Pulmonary artery endothelial cell (primary cell): ENCODE data around the gene PPP1R36. TPM values are rescaled to one million over a fixed set of nuclear protein-coding genes. Genes with fewer than 3 reads are reported as not detected.
"Not testable (repeated sequence)": the region's sequence is repeated elsewhere in the genome, so short reads cannot be mapped to it uniquely, and the experiment has no call there.

Source experiments
- DNase-seq: peaks from one replicate; pipeline ENCODE4 v3.0.0-alpha.2; 2011; ENCODE audit warnings: low read depth, low spot score
- total RNA-seq: library from RNA; depleted of rRNA; stranded (reverse); fragments of >200 nt; gene quantifications from 2 replicates; pipeline ENCODE4 v1.2.3, GENCODE V29; 2014

The PPP1R36 gene
- 0.35 and 0.73 TPM in 2 replicates for total RNA-seq

- DNase-seq = no peak
These were observed at the start of gene PPP1R36 for GRCh38 chr14:64549791-64550620. TSS of gene PPP1R36 (plus strand) at chr14:64549961. CDS start at chr14:64549998, 37 bp downstream.

DNA sequence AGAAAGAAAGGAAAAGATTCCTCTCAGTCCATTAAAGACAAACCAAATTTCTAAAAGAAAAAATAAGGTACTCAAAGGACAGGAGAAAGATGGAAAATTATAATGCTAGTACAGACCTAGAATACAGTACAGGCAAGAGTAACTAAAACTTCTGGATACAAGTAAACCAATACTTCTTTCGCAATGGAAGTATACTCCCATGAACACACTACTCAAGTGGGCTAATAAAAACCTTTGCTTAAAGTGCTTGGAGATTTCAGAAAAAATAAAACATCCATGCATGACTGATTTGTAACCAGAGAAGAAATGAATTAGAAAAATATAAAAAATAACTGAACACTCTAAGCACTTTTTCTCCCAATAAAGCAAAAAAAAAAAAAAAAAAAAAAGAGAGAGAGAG lies 49.7 kb upstream of the PPP1R36 start:
- DNase-seq = no peak

DNA sequence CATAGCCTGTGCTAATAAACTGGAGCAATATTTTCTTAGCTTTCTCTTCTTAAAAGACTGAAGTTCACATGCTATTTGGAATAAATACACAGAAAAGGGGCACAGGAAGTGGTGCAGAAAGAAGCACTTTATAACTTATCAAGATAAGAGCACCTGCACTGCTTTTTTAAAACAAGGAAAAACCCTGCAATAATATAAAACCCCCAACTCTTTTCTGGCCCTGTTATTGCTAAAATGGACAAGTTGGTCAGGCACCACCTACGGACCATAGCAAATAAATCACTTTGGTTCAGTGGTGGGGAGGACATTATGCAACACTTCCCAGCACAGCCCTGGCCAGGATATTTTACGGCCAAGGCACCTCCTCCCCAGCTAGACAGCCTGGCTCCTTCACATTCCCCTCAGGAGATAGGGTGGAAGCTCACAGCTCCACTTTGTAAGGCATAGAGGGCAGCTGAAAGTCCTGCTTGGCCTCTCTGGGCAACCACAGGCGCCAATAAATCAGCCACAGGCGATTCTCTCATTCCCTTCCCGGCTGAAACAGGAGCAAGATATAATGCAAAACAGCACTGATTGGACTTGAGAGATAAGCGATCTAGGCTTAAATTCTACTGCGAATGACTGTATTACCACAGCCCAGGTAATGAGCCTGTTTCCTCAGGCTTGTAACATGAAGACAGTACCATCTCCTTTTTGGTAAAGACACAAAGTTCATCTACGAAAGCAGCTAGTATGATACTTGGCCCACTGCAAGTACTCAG lies 48.2 kb upstream of the PPP1R36 start:
- DNase-seq = no peak

DNA sequence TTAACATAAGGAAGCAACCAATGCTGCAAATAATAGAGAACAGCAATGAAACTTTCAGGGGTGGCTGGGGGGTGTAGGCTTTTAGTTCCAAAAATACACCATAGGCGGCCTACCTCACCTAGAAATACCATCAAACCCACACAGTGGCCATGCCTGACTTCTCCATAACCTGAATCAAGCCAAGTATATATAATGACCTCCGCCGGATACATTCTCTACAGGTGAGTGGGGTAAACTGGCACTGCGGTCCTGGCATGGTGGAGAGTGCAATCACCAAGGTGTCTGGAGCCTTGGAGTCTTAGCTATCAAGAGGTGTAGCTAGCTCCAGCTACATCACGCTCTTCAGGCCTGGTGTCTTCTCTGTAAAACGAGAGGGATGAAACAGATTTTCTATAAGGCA lies 47.3 kb upstream of the PPP1R36 start:
- no peak for DNase-seq

DNA sequence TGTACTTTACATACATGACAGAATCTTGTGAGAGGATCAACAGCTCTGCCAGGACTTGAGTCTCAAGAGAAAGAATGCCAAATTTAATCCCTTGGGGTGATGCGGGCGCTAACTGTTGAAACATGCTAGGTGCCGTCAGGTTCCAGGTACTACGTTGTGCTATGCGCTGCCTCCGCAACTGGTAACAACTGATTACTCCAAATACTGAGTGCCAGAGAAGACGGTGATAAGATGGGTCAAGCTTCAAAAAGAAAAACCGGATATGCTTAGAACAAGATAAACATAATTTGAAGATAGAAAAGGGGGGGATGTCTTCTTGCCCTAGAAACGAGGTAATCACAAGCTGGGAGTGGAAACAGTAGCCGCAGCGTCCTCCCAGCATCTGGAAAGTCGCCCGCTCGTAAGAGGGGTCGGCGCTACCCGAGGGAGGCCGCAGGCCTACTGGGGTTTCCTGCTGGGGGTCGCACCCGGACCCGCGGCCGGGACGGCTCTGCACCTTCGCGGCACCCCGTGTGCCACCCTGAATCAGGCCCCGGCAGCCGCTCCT lies 46.8 kb upstream of the PPP1R36 start:
- no peak for DNase-seq

DNA sequence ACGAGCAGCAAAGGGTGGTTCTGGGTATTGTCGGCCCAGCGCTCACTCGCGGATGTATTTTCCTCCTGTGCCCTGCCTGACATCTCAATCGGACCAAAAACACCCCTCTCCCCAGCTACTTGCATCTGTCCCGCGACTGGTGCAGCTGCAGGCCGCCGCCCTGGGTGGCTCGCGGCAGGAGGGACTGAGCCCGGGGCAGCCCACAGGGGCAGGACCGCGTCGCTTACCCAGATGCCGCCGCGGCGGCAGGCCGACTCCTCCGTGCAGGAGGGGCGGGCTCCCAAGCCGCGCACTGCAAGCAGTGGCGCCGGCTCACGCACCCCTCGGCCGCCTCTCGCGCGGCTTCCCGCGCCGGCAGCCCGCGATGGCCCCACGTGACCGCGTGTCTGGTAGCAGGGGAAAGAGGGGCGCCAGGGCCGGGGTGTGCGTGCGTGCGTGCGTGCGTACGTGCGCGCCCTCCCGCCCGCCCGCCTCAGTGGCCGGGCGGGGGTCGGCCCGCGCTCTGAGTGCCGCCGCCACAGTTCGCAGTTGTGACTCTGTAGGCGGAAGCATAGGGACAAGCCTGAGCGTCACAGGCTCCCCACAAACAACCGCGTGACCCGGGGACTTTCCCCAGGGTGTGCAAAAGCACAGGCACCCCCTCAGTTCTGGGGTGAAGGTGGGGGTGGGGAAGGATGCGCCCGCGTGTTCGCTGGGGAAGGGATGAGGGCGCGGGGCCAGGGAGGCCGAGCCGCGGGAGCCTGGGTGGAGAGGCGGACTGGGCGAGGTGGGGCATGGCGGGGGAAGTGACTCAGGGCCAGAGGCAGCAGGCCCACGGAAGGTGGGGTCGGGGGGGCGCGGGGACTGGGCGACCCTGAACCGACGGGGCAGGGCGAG lies 46.1 kb upstream of the PPP1R36 start, which contains the start of gene ZBTB25:
Gene ZBTB25, minus strand, starts transcription at position 405 of the 876 bp plus-strand sequence. CDS start 13,305 bp downstream, outside the sequence.
- peak; percentile 82 for DNase-seq

DNA sequence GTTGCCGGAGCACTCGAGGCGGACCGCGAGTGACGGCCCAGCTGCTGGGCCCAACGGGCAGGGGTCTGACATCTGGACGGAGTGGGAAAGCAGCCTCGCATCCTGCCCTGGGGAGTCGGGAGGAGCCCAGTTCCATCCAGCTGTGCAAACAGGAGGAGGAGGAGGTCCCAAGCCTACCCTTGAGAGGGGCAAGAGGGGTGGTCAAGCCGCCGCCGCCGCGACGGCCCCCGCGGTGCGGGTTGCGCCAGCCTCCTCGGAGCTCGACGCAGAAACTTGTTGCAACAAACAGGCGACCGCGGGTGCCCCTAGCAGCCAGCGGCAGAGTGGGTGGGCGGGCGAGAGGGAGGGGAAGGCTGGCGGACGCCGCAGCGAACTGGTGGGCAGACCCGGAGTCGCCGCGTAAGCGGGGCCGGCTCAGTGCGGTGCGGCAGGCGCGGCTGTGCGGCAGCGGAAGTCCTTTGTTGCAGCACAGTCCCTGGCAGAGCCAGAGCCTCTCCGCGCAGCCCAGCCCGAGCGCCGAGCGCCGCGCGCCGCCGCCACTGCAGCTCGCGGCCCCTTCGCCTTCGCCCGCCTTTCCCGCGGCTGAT lies 45.4 kb upstream of the PPP1R36 start, which contains the start of gene ZBTB1:
Gene ZBTB1, plus strand, starts transcription at position 461 of the 587 bp plus-strand sequence. CDS start 16,735 bp downstream, outside the sequence.
- DNase-seq = peak; percentile 62

GRCh38 chr14:64504897-64505794 lies 44.6 kb upstream of the PPP1R36 start:
- peak; percentile 53 for DNase-seq

- no peak for DNase-seq
These were observed 43.0 kb upstream of the PPP1R36 start for GRCh38 chr14:64506721-64507120.

DNA sequence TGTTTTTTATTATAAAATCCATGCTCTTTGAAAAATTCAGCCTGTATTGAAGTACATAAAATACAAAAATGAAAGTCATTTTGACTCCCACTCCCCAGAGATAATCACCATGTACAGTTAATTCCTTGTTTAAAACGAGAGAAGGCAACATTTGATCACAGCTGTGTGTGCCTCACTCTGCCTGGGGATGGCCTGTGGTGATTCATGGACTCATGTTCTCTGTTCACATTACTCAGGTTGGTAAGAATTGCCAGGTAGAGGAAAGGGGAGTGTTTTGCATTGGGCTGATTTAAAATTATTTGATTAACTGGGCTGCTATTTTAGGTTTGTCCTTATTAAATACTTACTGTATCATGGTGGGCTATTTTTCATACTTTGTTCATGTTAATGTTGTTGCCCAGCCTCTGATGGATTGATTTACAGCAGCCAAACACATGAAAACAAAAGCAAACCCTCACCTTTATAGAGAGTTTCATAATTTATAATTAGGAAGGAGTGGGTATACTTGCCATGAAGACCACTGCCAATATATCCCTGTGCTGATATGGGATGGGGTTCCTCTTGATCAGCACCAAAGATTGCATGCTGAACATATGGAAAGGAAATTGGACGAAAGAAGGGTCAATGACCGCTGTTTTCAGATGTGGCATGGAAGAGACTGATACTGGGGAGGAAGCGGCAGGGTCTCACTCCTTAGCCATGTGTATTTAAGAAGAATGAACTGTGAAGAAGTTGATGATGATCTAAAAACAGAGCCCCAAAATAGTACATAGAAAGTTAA lies 42.2 kb upstream of the PPP1R36 start:
- no peak for DNase-seq

- DNase-seq = no peak
These were observed 41.5 kb upstream of the PPP1R36 start for GRCh38 chr14:64508215-64508776.

- DNase-seq = no peak
These were observed 40.7 kb upstream of the PPP1R36 start for GRCh38 chr14:64509036-64509435.

DNA sequence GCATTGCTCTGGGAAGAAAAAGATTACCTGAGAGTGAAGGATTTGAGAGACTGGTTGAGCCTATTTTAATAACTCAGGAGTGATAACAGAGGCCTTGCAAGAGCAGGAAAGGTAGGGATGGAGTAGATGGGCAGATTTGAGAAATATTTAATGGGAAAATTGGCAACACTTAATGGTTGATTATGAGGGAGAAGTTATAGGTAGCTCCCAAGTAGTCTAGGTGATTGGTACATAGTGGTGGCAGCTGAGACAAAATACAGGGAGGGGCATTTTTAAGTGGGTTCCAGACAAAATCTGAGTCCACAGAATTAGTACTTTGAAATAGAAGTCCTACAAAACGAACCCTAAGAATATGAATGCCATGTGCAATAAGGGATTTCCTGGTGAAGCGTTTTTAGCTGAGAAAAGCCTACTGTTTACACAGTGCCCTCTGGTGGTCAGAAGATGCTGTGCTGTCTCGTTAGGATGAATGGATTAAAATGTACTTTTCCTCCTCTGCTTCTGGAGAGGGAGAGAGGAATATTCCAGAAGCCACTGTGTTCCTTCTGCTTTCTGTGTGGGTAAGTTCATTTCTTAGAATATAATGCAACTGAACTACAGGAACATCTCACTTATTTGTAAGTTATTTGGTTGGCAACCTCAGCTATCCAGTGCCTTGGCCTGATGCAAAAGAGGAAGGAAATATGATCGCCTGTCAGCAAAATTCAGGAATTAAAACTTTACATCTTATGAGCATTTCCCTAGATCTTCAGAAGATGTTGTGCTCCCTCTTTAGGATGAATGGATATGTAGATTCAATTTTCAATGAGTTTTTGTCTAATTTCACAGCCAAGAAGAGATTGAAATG lies 38.7 kb upstream of the PPP1R36 start:
- DNase-seq = no peak

- DNase-seq = no peak
These were observed 36.5 kb upstream of the PPP1R36 start for GRCh38 chr14:64513271-64513670.

- DNase-seq = no peak
These were observed 34.7 kb upstream of the PPP1R36 start for GRCh38 chr14:64515053-64515452.

DNA sequence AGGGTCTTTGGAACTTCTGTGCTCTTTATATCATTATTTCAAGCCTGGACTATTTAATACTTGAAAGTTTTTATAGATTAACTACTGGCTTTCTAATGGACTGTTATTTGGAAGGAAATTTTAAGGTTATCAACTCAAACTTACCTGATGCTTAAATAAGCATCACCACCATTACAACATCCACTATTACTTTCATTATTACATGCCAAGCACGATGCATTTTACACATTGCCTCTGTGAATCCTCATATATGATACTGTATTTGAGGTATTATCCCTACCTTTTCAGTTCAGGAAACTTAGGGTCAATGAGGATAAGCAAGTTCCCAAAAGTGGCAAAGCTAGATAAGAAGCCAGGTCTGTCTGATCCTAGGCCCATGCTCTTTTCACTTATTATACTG lies 32.8 kb upstream of the PPP1R36 start:
- no peak for DNase-seq

DNA sequence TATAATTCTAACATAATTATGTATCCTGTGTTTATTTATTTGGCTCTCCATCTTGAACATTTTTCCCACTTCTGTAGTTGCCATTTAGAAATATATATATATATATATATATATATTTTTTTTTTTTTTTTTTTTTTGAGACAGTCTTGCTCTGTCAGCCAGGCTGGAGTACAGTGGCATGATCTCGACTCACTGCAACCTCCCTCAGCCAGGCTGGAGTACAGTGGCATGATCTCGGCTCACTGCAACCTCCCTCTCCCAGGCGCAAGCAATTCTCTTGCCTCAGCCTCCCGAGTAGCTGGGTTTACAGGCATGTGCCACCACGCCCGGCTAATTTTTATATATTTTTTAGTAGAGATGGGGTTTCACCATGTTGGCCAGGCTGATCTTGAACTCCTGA lies 32.1 kb upstream of the PPP1R36 start:
- DNase-seq = not testable (repeated sequence)

DNA sequence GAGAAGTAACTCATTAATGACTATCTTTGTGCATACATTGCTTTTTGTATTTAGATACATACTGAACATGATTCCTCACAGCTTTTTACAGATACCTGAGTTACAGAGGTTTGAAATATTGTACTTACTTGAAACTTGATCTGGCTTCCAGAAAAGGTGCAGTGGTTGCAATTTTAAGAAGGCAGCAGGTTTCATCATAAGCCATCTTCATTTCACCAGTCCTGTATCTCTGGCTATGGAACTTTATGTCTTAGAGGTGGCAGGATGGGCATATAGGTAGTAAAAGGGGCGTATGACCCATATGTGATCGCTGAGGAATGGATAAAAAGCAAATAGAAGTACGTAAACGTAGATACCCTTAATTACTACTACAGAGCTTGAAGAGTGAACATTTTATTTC lies 31.5 kb upstream of the PPP1R36 start:
- no peak for DNase-seq
